Endometrial microvascular endothelial cells (primary cell): Measurements from ENCODE around the gene MTCH1. TPM values are rescaled to one million over a fixed set of nuclear protein-coding genes. Genes with fewer than 3 reads are reported as not detected.
"Not testable (repeated sequence)": the region's sequence is repeated elsewhere in the genome, so short reads cannot be mapped to it uniquely, and the experiment has no call there.

Source experiments
- in situ Hi-C: cut with HindIII; loops from 2 replicates; pipeline ENCODE4 v1.10.0; 2017; ENCODE audit warnings: low sequenced_read_pairs, low pct_unique_long_range_greater_than_20kb; ENCODE audit errors: inconsistent ontology term
- total RNA-seq: library from RNA; depleted of rRNA; stranded (reverse); fragments of >200 nt; gene quantifications from one replicate; pipeline ENCODE4 v1.2.3, GENCODE V29; 2015; ENCODE audit errors: inconsistent ontology term

Gene MTCH1
- total RNA-seq, 1 donor from 2014 or later: 346 TPM

- in situ Hi-C loops: no loop called here
Measured at GRCh38 chr6:36959555-36960250, 26.3 kb downstream of the MTCH1 start.

GRCh38 chr6:36958775-36959554 lies 27.0 kb downstream of the MTCH1 start:
- in situ Hi-C loops: no loop called here

DNA sequence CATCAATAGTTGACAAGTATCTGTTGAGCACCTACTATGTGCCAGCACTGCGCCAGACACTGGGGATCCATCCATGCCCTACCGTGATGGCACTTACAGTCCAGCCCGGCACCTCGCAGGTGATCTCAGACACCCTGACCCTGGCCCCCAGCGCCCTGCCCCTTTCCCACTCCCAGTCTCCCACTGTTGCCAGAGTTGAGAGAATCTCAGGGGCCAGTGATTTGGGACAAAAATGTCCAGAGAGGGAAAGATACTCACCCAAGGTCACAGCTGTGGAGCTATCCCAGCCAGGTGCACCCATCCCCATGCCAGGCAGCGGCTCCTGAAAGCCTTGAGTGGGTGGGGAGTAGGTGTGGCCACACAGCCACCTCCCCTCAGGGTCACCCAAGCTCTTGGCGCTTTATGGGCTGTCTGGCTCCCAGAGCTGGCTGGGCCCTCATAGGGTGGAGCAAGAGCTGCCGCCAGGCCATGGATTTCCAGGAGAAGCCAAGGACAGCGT lies 28.2 kb downstream of the MTCH1 start:
- in situ Hi-C loops: no loop called here

- in situ Hi-C loops: no loop called here
Measured at GRCh38 chr6:36956446-36956820, 29.6 kb downstream of the MTCH1 start.

- in situ Hi-C loops: no loop called here
Measured at GRCh38 chr6:36955671-36956445, 30.1 kb downstream of the MTCH1 start.

DNA sequence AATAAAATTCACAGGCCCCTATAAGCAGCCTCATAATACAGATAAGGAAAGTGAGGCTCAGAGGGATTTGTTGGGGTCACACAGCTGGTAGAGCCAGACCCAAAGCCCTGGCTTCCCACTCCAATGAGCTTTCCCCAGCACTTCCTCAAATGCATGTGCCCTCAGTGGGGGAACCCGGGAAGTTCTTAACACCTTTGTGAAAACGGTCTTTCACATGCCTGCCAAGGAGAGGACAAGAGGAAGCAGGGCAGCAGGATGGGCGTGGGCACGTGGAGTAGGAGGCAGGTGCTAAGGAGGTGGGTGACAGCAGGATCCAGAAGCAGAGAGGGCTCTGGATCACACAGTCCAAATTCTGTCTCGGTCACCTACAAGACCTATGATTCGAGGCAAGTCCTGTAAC lies 30.9 kb downstream of the MTCH1 start:
- in situ Hi-C loops: no loop called here

DNA sequence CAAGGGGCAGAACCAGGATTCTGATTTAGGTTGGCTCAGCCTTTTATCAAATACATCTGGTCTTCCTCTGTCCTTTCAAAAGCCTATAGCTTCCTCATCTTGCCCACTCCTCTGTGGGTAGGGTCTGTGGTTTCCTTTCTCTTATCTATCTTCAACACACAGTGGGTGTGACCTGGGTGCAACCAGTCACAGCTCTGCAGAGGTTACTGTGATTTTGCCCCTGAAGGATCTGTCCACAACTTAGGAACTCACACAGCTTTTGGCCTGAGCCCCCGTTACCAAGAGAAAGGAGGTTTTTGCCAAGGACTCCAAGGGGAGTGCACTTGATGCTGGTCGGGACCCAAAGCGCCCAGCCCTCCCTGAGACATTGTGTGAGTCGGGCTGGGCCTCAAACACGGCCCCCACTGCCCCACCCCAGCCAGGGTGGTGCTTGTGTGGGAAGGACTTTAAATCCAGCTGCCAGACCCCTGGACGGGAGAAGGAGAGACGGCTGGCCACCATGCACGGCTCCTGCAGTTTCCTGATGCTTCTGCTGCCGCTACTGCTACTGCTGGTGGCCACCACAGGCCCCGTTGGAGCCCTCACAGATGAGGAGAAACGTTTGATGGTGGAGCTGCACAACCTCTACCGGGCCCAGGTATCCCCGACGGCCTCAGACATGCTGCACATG lies 31.6 kb downstream of the MTCH1 start, which contains the start of gene PI16:
PI16 (plus strand) TSS at position 477 of the 670 bp plus-strand sequence; CDS start at position 500, 23 bp downstream.
- in situ Hi-C loops: no loop called here

DNA sequence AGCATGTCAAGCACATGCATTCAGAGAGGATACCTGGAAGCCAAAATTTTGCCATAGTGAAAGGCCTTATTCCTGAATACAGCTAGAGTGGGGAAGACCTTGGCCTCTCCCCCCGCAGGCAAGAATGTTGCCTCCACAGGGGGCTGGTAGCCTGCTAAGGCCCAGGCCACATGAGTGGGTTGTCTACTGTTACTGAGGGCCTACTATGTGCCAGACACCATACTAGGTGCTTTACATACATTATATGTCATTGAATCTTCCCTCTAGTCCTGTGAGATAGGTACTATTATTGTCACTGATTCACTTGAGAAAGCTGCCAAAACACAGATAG lies 32.1 kb downstream of the MTCH1 start:
- in situ Hi-C loops: no loop called here

GRCh38 chr6:36949636-36950035 lies 36.4 kb downstream of the MTCH1 start:
- in situ Hi-C loops: no loop called here

GRCh38 chr6:36949076-36949475 lies 36.9 kb downstream of the MTCH1 start:
- in situ Hi-C loops: not testable (repeated sequence)

GRCh38 chr6:36947570-36948351 lies 38.2 kb downstream of the MTCH1 start:
- in situ Hi-C loops: no loop called here

DNA sequence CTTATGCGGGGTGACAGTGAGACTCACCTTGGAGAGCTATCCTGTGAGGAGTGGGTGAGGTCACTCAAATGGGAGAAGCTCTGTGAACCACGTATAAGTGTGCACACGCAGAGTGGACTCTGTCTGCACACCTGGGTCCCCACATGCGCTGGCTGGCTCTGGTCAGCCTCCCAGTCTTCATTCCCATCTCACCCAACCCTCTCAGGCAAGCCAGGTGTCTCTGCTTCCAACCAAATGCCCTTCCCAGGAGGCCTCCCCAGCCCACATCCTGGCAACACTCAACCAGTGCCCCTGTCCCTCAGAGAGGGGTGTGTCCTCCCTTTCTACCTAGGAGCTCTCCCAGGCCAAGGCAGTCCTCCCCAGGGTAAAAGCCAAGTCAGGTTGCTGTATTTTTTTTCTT lies 39.5 kb downstream of the MTCH1 start:
- in situ Hi-C loops: no loop called here

- in situ Hi-C loops: no loop called here
Measured at GRCh38 chr6:36945301-36945700, 40.7 kb downstream of the MTCH1 start.

DNA sequence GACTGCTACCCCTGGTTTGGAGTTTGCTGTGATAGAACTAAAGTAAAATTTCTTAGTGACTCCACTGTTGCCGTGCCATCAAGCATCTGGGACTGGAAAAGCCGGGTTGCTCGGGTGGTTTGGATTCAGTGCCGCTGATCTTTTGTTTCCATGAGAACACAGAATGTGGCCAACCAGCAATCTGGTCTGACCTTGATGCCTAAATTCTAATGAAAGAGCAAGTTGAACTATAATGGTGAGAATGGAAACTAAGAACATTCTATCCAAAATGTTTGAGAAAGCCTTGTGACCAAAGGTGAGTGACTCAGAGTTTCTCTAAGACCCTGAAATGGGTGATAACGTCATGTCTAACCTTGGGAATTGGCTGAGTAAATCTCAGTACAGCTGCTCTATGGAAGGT lies 41.3 kb downstream of the MTCH1 start:
- in situ Hi-C loops: no loop called here

DNA sequence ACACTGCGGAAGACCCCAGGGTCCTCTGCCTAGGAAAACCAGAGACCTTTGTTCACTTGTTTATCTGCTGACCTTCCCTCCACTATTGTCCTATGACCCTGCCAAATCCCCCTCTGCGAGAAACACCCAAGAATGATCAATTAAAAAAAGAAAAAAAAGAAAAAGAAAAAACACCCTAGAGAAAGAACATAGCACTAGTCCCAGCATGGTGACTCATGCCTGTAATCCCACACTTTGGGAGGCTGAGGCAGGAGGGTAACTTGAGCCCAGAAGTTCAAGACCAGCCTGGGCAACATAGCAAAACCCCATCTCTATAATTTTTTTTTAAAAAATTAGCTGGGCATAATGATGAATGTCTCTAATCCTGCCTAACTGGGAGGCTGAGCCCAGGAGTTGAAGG lies 43.7 kb downstream of the MTCH1 start:
- in situ Hi-C loops: not testable (repeated sequence)

GRCh38 chr6:36941561-36941960 lies 44.4 kb downstream of the MTCH1 start:
- in situ Hi-C loops: not testable (repeated sequence)

DNA sequence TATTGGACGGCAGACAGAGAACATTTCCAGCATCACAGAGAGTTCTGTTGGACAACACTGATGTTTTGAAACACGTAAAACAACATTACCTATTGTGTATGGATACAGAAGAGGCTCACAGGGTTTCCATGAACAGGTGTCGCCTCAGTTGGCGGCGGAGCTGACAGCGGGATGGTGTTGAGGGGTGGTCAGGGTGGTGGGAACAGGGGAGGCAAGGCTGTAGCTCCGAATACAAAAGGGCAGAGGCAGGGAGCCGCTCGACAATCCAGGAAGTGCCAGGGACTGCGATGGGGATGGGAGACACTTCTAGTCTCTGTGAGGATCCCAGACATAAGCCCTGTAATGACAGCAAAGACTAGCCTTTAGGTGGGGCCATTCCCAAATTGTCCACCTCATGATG lies 46.0 kb downstream of the MTCH1 start:
- in situ Hi-C loops: no loop called here

GRCh38 chr6:36939005-36939404 lies 47.0 kb downstream of the MTCH1 start:
- in situ Hi-C loops: not testable (repeated sequence)
